ENCODE measurements around the gene LETM1. TPM values are rescaled to one million over a fixed set of nuclear protein-coding genes. Genes with fewer than 3 reads are reported as not detected.

The LETM1 gene
- total RNA-seq, 1 donor from 2014 or later: 16.9 TPM

- Histone ChIP-seq H3K4me3 (peak overlapping the region; percentile 40), H3K4me1 (peaks cover 27% of the 10 kb centered on the region), H2AFZ (replicated peaks) (peak overlapping the region; percentile 34), H3F3A (ENCODE audit: low read depth) (peaks cover 31% of the 10 kb centered on the region), H3K9ac (no peak overlapping the region), H4K20me1 (ENCODE audit: low read depth) (peaks cover 37% of the 10 kb centered on the region), H3K27me3 (peaks cover 60% of the 10 kb centered on the region), H3K4me2 (peak overlapping the region; percentile 80), H3K9me3 (ENCODE audit: low read depth) (no peaks in the 10 kb centered on the region), H3K27ac (no peak overlapping the region), H3K79me2 (ENCODE audit: low read depth) (peaks cover 35% of the 10 kb centered on the region), H3K36me3 (no peaks in the 10 kb centered on the region)
- DNase-seq (ENCODE audit: low spot score): no peak
- Mint-ChIP-seq H3K36me3 (no peaks in the 10 kb centered on the region), H3K9me3 (no peaks in the 10 kb centered on the region), H3K27ac (no peak overlapping the region), H3K27me3 (ENCODE audit: insufficient read depth, low read depth) (peaks cover 20% of the 10 kb centered on the region), H3K4me3 (peak overlapping the region; percentile 74), H3K4me1 (peaks cover 21% of the 10 kb centered on the region)
- peak; percentile 59 for TF ChIP-seq EZH2 (IDR thresholded peaks at IDR 0.05)
- TF ChIP-seq CTCF (IDR thresholded peaks at IDR 0.05): no peak
- no peak for TF ChIP-seq EZH2phosphoT487 (IDR thresholded peaks at IDR 0.05)
These were observed 63.7 kb downstream of the LETM1 start for GRCh38 chr4:1792158-1792831.

- Histone ChIP-seq H3K27me3 (peaks cover 48% of the 10 kb centered on the region), H3K79me2 (ENCODE audit: low read depth) (peaks cover 13% of the 10 kb centered on the region), H3K9me3 (ENCODE audit: low read depth) (no peaks in the 10 kb centered on the region), H3K4me1 (peaks cover 21% of the 10 kb centered on the region), H3K36me3 (no peaks in the 10 kb centered on the region), H3F3A (ENCODE audit: low read depth) (peaks cover 19% of the 10 kb centered on the region), H3K9ac (no peak overlapping the region), H3K4me2 (no peak overlapping the region), H3K27ac (no peak overlapping the region), H4K20me1 (ENCODE audit: low read depth) (peaks cover 14% of the 10 kb centered on the region), H2AFZ (replicated peaks) (no peak overlapping the region), H3K4me3 (no peak overlapping the region)
- Mint-ChIP-seq H3K4me3 (no peak overlapping the region), H3K27me3 (ENCODE audit: insufficient read depth, low read depth) (peaks cover 20% of the 10 kb centered on the region), H3K27ac (no peak overlapping the region), H3K36me3 (no peaks in the 10 kb centered on the region), H3K9me3 (no peaks in the 10 kb centered on the region), H3K4me1 (peaks cover 25% of the 10 kb centered on the region)
- no peak for DNase-seq (ENCODE audit: low spot score)
- no peak for TF ChIP-seq EZH2 (IDR thresholded peaks at IDR 0.05)
- no peak for TF ChIP-seq EZH2phosphoT487 (IDR thresholded peaks at IDR 0.05)
- TF ChIP-seq CTCF (IDR thresholded peaks at IDR 0.05): no peak
These were observed 66.0 kb downstream of the LETM1 start for GRCh38 chr4:1790005-1790404.

GRCh38 chr4:1789552-1789951, 66.4 kb downstream of the LETM1 start:
- DNase-seq (ENCODE audit: low spot score): no peak
- peaks cover 8% of the 10 kb centered on the region for H3K79me2 ChIP-seq (ENCODE audit: low read depth)
- peaks cover 43% of the 10 kb centered on the region for H3K27me3 ChIP-seq
- H4K20me1 ChIP-seq (ENCODE audit: low read depth): peaks cover 13% of the 10 kb centered on the region
- Mint-ChIP-seq H3K27me3 (ENCODE audit: insufficient read depth, low read depth) (peaks cover 20% of the 10 kb centered on the region), H3K4me3 (no peak overlapping the region), H3K27ac (no peak overlapping the region), H3K9me3 (no peaks in the 10 kb centered on the region), H3K36me3 (no peaks in the 10 kb centered on the region), H3K4me1 (peaks cover 27% of the 10 kb centered on the region)
- no peak overlapping the region for H2AFZ ChIP-seq (replicated peaks)
- H3F3A ChIP-seq (ENCODE audit: low read depth): peaks cover 19% of the 10 kb centered on the region
- no peak overlapping the region for H3K27ac ChIP-seq
- H3K4me2 ChIP-seq: no peak overlapping the region
- H3K9me3 ChIP-seq (ENCODE audit: low read depth): no peaks in the 10 kb centered on the region
- no peak overlapping the region for H3K9ac ChIP-seq
- H3K36me3 ChIP-seq: no peaks in the 10 kb centered on the region
- no peak for TF ChIP-seq EZH2 (IDR thresholded peaks at IDR 0.05)
- peaks cover 20% of the 10 kb centered on the region for H3K4me1 ChIP-seq
- no peak overlapping the region for H3K4me3 ChIP-seq

- H2AFZ ChIP-seq (replicated peaks): no peak overlapping the region
- Mint-ChIP-seq H3K36me3 (no peaks in the 10 kb centered on the region), H3K4me3 (no peak overlapping the region), H3K27ac (no peak overlapping the region), H3K9me3 (no peaks in the 10 kb centered on the region), H3K27me3 (ENCODE audit: insufficient read depth, low read depth) (peaks cover 20% of the 10 kb centered on the region), H3K4me1 (peaks cover 27% of the 10 kb centered on the region)
- no peak overlapping the region for H3K27ac ChIP-seq
- DNase-seq (ENCODE audit: low spot score): no peak
- peaks cover 13% of the 10 kb centered on the region for H3K4me1 ChIP-seq
- H3K4me3 ChIP-seq: no peak overlapping the region
- no peaks in the 10 kb centered on the region for H3K36me3 ChIP-seq
- H3F3A ChIP-seq (ENCODE audit: low read depth): peaks cover 19% of the 10 kb centered on the region
- H3K27me3 ChIP-seq: peaks cover 33% of the 10 kb centered on the region
- no peaks in the 10 kb centered on the region for H3K9me3 ChIP-seq (ENCODE audit: low read depth)
- H3K79me2 ChIP-seq (ENCODE audit: low read depth): no peaks in the 10 kb centered on the region
- peaks cover 7% of the 10 kb centered on the region for H4K20me1 ChIP-seq (ENCODE audit: low read depth)
- TF ChIP-seq EZH2 (IDR thresholded peaks at IDR 0.05): no peak
- no peak for TF ChIP-seq EZH2phosphoT487 (IDR thresholded peaks at IDR 0.05)
- no peak for TF ChIP-seq CTCF (IDR thresholded peaks at IDR 0.05)
- no peak overlapping the region for H3K4me2 ChIP-seq
- H3K9ac ChIP-seq: no peak overlapping the region
These were observed 67.5 kb downstream of the LETM1 start for GRCh38 chr4:1788254-1788973.

Data from neural progenitor cell (in vitro differentiated cells).